ENCODE measurements around the gene NEUROG1.

The NEUROG1 gene

GRCh38 chr5:135486131-135487036 is 49.4 kb downstream of the NEUROG1 start:
- Histone ChIP-seq H3F3A (ENCODE audit: insufficient read depth, low read length) (no peaks in the 10 kb centered on the region), H3K9me3 (ENCODE audit: low read length) (no peaks in the 10 kb centered on the region), H3K27me3 (ENCODE audit: insufficient read depth, low read length) (no peaks in the 10 kb centered on the region; the same call in 1 of the 2 replicates), H3K79me2 (ENCODE audit: insufficient read depth, low read length) (no peaks in the 10 kb centered on the region), H3K9me2 (ENCODE audit: low read depth, low read length) (no peaks in the 10 kb centered on the region), H3K36me3 (ENCODE audit: insufficient read depth, low read length) (no peaks in the 10 kb centered on the region), H4K20me1 (ENCODE audit: insufficient read depth, low read length) (no peaks in the 10 kb centered on the region), H3K4me1 (ENCODE audit: insufficient read depth, low read length, severe bottlenecking) (no peaks in the 10 kb centered on the region), H2AFZ (ENCODE audit: low read length) (no peak overlapping the region), H3K4me2 (ENCODE audit: low read length) (no peak overlapping the region), H3K27ac (ENCODE audit: low read depth, low read length, poor library complexity, severe bottlenecking) (no peak overlapping the region), H3K4me3 (ENCODE audit: low read depth, low read length, poor library complexity, severe bottlenecking) (no peak overlapping the region), H3K9ac (ENCODE audit: low read length) (no peak overlapping the region)
- TF ChIP-seq EZH2 (IDR thresholded peaks at IDR 0.05; ENCODE audit: borderline replicate concordance, low read length) (no peak), CTCF (IDR thresholded peaks at IDR 0.05; ENCODE audit: low read length) (no peak)

DNA sequence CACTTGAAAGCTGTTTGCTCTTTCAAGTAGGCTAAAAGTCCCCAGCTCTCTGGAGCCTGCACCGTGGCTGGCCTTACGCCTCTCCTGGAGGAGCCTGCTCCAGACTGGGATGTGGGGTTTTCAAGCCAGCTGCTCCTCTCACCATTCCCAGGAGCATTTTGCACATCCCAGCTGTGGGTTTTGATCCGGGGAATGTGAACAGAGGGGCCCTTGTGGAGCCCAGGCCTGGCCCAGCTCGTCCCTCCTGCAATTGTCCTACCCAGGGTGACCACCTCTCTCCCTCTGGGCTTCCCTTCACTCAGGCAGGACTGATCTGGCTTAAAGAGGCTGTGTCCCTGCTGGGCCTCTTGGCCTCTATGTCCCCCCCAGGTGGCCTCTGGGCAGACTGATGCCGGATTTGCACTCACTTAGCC is 51.1 kb downstream of the NEUROG1 start:
- Histone ChIP-seq H3K9me3 (ENCODE audit: low read length) (no peaks in the 10 kb centered on the region), H3K27ac (ENCODE audit: low read depth, low read length, poor library complexity, severe bottlenecking) (no peak overlapping the region), H3K9ac (ENCODE audit: low read length) (no peak overlapping the region), H3F3A (ENCODE audit: insufficient read depth, low read length) (no peaks in the 10 kb centered on the region), H4K20me1 (ENCODE audit: insufficient read depth, low read length) (no peaks in the 10 kb centered on the region), H3K79me2 (ENCODE audit: insufficient read depth, low read length) (no peaks in the 10 kb centered on the region), H3K4me2 (ENCODE audit: low read length) (no peak overlapping the region), H3K27me3 (ENCODE audit: insufficient read depth, low read length) (no peaks in the 10 kb centered on the region; the same call in 1 of the 2 replicates), H3K4me3 (ENCODE audit: low read depth, low read length, poor library complexity, severe bottlenecking) (no peak overlapping the region), H2AFZ (ENCODE audit: low read length) (no peak overlapping the region), H3K36me3 (ENCODE audit: insufficient read depth, low read length) (no peaks in the 10 kb centered on the region), H3K9me2 (ENCODE audit: low read depth, low read length) (no peaks in the 10 kb centered on the region), H3K4me1 (ENCODE audit: insufficient read depth, low read length, severe bottlenecking) (no peaks in the 10 kb centered on the region)
- TF ChIP-seq CTCF (IDR thresholded peaks at IDR 0.05; ENCODE audit: low read length) = no peak
